ENCODE data around the gene CEPT1. TPM values are rescaled to one million over a fixed set of nuclear protein-coding genes. Genes with fewer than 3 reads are reported as not detected.

Gene CEPT1
- total and polyA plus RNA-seq, 9 of the 15 experiments (the other 6 are each of a cell fraction or from before 2014, with no cell fraction given) = 24.4 to 72.6 (median 42.4) TPM

DNA sequence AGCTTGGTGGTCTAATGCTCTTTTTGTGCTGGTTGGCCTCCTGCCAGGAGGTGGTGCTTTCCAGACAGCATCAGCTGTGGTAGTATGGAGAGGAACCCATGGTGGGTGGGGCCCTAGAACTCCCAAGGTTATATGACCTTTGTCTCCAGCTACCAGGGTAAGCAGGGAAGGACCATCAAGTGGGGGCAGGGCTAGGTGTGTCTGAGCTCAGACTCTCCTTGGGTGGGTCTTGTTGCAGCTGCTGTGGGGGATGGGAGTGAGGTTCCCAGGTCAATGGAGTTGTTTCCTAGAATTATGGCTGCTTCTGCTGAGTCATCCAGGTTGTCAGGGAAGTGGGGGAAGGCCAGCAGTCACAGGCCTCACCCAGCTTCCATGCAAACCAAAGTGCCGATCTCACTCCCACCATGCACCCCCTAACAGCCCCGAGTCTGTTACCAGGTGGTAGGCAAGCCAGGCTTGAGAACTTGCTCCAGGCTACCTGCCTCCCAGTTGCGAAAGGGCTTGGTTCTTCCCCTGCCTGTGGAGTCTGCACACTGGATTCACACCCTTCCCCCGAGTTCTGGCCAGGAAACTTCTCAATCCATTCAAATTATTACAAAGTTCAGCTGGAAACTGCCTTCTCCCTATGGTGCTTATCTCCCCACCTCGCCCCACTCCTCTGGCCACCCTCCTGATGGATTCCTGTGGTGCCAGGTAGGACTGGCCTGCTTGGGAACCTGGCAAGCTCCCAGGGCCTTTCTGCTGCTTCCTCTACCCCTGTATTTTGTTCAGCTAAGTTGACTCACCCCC lies 38.0 kb upstream of the CEPT1 start (continued):
- TF ChIP-seq, protein P1, sequence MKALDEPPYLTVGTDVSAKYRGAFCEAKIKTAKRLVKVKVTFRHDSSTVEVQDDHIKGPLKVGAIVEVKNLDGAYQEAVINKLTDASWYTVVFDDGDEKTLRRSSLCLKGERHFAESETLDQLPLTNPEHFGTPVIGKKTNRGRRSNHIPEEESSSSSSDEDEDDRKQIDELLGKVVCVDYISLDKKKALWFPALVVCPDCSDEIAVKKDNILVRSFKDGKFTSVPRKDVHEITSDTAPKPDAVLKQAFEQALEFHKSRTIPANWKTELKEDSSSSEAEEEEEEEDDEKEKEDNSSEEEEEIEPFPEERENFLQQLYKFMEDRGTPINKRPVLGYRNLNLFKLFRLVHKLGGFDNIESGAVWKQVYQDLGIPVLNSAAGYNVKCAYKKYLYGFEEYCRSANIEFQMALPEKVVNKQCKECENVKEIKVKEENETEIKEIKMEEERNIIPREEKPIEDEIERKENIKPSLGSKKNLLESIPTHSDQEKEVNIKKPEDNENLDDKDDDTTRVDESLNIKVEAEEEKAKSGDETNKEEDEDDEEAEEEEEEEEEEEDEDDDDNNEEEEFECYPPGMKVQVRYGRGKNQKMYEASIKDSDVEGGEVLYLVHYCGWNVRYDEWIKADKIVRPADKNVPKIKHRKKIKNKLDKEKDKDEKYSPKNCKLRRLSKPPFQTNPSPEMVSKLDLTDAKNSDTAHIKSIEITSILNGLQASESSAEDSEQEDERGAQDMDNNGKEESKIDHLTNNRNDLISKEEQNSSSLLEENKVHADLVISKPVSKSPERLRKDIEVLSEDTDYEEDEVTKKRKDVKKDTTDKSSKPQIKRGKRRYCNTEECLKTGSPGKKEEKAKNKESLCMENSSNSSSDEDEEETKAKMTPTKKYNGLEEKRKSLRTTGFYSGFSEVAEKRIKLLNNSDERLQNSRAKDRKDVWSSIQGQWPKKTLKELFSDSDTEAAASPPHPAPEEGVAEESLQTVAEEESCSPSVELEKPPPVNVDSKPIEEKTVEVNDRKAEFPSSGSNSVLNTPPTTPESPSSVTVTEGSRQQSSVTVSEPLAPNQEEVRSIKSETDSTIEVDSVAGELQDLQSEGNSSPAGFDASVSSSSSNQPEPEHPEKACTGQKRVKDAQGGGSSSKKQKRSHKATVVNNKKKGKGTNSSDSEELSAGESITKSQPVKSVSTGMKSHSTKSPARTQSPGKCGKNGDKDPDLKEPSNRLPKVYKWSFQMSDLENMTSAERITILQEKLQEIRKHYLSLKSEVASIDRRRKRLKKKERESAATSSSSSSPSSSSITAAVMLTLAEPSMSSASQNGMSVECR (CRISPR knock-in tag; IDR thresholded peaks at IDR 0.05) = no peak
- TF ChIP-seq, protein P2, sequence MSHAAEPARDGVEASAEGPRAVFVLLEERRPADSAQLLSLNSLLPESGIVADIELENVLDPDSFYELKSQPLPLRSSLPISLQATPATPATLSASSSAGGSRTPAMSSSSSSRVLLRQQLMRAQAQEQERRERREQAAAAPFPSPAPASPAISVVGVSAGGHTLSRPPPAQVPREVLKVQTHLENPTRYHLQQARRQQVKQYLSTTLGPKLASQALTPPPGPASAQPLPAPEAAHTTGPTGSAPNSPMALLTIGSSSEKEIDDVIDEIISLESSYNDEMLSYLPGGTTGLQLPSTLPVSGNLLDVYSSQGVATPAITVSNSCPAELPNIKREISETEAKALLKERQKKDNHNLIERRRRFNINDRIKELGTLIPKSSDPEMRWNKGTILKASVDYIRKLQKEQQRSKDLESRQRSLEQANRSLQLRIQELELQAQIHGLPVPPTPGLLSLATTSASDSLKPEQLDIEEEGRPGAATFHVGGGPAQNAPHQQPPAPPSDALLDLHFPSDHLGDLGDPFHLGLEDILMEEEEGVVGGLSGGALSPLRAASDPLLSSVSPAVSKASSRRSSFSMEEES (CRISPR knock-in tag; IDR thresholded peaks at IDR 0.05) = no peak
- TF ChIP-seq EP400 (IDR thresholded peaks at IDR 0.05) (peak; percentile 53), NCOR1 (IDR thresholded peaks at IDR 0.05) (peak; percentile 67), HDGF (IDR thresholded peaks at IDR 0.05) (peak; percentile 16; the same call in 1 of the 2 replicates), CXXC5 (CRISPR knock-in tag; IDR thresholded peaks at IDR 0.05) (peak; percentile 62; the same call in 1 of the 2 replicates), SMAD4 (CRISPR knock-in tag; conservative IDR thresholded peaks at IDR 0.05) (peak; percentile 86), KAT8 (IDR thresholded peaks at IDR 0.05; ENCODE audit: low read depth) (no peak), JUN (IDR thresholded peaks at IDR 0.05; ENCODE audit: borderline replicate concordance, low read depth, low read length) (peak; percentile 37; the same call in 1 of the 2 replicates), JUN (CRISPR knock-in tag; IDR thresholded peaks at IDR 0.05; ENCODE audit: borderline replicate concordance) (no peak), ZNF764 (CRISPR knock-in tag; IDR thresholded peaks at IDR 0.05; ENCODE audit: low read depth) (no peak), ADNP (tag; IDR thresholded peaks at IDR 0.05) (no peak), SAFB (IDR thresholded peaks at IDR 0.05; ENCODE audit: borderline replicate concordance, low read depth, low read length) (no peak), PML (IDR thresholded peaks at IDR 0.05; ENCODE audit: low read length) (no peak), BMI1 (IDR thresholded peaks at IDR 0.05; ENCODE audit: low read length) (no peak), HDAC8 (tag; IDR thresholded peaks at IDR 0.05) (no peak), MTA1 (IDR thresholded peaks at IDR 0.05; ENCODE audit: borderline replicate concordance) (0 out of 2 replicates have a peak, but pooled peaks have one; percentile 19), MEIS2 (IDR thresholded peaks at IDR 0.05; ENCODE audit: partially characterized antibody) (peak; percentile 54), ZZZ3 (IDR thresholded peaks at IDR 0.05) (no peak), FOSL1 (tag; conservative IDR thresholded peaks at IDR 0.05) (peak; percentile 52), NBN (IDR thresholded peaks at IDR 0.05; ENCODE audit: low read depth) (0 out of 2 replicates have a peak, but pooled peaks have one; percentile 25)
- TF ChIP-seq, protein P3, sequence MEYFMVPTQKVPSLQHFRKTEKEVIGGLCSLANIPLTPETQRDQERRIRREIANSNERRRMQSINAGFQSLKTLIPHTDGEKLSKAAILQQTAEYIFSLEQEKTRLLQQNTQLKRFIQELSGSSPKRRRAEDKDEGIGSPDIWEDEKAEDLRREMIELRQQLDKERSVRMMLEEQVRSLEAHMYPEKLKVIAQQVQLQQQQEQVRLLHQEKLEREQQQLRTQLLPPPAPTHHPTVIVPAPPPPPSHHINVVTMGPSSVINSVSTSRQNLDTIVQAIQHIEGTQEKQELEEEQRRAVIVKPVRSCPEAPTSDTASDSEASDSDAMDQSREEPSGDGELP (CRISPR knock-in tag; IDR thresholded peaks at IDR 0.05; ENCODE audit: borderline replicate concordance) = peak; percentile 82

All from K562 (cell line).